NCI-H2227 treated with DMSO at 0.1 percent for 48 hours (cell line): Measurements from ENCODE around the gene OR2T8.
"Not testable (repeated sequence)": the region's sequence is repeated elsewhere in the genome, so short reads cannot be mapped to it uniquely, and the experiment has no call there.

ENCODE experiments used
- DNase-seq: peaks from one replicate; lab custom pipeline; 2025; lab: John Stamatoyannopoulos, UW

The OR2T8 gene

DNA sequence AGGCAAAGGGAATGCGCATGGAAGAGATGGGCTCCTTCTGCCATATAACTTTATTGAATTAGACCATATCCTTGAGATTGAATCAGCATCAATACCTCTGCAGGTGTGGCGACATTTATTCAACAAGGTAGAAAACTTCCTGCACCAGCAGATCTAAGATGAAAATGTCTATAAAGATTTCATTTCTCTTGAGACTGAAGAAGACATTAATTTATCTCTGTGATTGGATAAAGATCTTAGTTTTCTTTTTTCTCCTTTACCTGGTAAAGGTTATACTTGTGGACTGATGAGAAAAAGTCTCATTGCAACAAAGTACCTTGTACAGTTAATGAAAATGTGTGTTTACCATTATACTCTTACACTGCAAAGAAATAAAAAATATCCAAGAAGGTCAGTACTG, at the start of gene OR2T8:
TSS of gene OR2T8 (plus strand) at position 301 of the 400 bp plus-strand sequence. CDS start 766 bp downstream, outside the sequence.
- no peak for DNase-seq

- no peak for DNase-seq
Measured at GRCh38 chr1:247883346-247883745, 36.7 kb upstream of the OR2T8 start.

- no peak for DNase-seq
Measured at GRCh38 chr1:247884797-247885413, 35.1 kb upstream of the OR2T8 start.

GRCh38 chr1:247895163-247895637, 24.9 kb upstream of the OR2T8 start, which contains the start of gene OR2W3:
Gene OR2W3 (plus strand): TSS chr1:247895587. CDS start chr1:247895587, 0 bp downstream.
- no peak for DNase-seq

GRCh38 chr1:247895976-247896375, 24.1 kb upstream of the OR2T8 start:
- no peak for DNase-seq

GRCh38 chr1:247904122-247904521, 15.9 kb upstream of the OR2T8 start:
- DNase-seq, result no peak

DNA sequence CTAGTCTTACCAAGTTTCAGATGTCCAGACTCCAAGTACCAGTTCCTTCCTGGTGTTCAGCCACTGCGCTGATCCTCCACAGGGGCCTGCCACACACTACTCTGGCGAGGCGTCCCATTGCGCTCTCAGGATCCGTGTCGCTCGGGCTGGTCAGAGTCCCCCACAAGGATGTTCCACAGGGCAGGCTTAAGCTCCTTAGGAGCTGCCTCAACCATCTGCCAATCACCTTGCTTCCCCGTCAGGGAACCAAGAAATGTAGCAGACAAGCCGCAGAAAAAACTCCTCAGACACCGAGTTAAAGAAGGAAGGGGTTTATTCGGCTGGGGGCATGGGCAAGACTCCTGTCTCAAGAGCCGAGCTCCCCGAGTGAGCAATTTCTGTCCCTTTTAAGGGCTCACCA, 14.9 kb upstream of the OR2T8 start:
- DNase-seq, result no peak

GRCh38 chr1:247905910-247906503, 14.0 kb upstream of the OR2T8 start:
- no peak for DNase-seq

DNA sequence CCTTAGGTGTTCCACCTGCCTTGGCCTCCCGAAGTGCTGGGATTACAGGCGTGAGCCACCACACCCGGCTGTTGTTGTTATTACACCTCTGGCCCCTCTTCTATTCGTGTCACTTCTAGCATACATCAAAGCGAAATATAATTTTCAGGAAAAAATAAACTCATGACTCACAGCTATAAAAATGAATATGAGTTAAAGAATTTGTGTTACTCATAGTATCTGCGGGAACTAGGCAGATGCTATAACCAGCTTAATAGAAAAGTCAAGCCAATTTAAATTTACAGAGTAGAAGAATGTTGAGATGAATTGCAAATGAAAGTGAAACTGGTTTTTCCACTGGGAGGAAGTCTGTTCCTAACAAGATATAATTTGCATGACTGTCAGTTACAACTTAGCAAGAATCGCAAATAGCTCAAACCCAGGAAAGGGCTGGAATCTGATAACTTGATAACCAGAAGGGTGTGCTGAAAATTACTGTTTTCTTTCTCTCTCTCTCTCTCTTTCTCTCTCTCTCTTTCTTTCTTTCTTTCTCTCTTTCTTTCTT, 13.5 kb upstream of the OR2T8 start:
- no peak for DNase-seq

DNA sequence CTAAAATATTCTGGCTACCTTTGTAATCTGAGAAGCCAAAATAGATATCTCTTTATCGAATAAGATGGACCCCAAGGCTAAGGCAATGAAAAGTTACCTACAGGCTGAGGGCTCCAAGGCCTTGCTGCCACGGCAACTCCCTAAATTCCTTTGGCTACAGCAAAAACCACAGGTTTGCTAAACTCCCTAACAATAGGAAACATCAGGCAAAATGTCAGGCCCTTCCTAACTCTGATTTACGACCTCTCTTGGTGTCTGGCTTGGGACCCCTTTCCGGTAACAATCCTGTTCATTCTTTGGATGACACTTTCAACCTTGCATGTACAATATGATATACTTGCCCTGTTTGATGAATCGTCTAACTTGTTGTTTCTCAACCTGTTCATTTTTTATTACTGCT, 11.3 kb upstream of the OR2T8 start:
- no peak for DNase-seq

GRCh38 chr1:247913786-247914185, 6.3 kb upstream of the OR2T8 start:
- no peak for DNase-seq

DNA sequence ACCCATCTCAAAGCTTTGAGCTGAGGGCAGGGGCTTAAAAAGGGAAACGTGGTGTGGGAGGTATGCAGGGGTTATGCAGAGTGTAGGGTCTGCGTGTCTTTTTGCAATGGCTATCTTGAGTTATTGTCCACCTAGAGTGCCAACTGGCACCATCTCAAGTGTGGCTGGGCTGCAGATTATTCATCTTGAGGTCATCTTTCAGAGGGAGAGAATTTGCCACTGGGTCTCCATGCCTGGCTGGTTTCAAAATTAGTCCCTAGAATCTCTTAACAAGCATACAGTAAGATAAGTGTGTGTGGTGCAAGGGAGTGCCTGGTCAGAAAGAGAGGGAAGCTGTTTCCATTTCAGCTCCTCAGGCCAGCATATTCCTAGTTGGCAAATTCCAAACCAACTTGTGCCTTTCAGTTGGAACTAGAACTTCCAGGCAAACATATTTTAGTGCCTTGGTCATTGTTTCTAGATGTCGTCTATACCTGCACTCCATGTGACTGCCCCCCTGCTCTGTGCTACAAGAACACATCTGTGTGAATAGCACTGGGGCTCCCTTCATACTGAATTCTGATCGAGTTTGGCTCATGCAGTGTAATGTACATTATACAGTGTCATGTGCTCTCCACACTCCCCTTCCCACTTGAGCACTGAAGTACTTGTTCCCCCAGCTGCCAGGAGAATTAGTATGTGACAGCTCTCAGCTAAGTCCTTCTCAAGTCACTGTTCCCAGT, 5.0 kb upstream of the OR2T8 start:
- no peak for DNase-seq

DNA sequence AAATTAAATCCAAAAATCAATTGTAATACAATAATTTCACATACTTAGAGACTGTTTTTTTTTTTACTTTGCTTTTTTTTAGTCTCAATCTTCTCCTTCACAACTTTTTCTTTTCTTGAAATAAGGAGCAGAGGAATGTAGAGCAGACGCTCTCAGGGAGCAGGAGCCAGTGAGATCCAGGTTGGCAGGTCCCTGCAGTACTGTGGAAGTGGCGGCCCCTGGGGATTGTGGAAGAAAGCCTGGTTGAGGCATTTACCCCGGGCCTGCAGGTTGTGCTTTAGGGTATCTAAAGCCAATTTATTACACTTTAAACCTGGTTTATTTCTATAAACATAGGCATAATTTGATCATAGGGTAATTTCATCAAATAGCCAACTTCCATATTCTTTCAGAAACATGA, 3.9 kb downstream of the OR2T8 start:
- DNase-seq, result no peak

- no peak for DNase-seq
Measured at GRCh38 chr1:247924868-247925267, 4.8 kb downstream of the OR2T8 start, which contains the start of gene OR2AJ1. Gene OR2AJ1 (plus strand): TSS chr1:247924889. CDS start chr1:247933769, 8,880 bp downstream.

DNA sequence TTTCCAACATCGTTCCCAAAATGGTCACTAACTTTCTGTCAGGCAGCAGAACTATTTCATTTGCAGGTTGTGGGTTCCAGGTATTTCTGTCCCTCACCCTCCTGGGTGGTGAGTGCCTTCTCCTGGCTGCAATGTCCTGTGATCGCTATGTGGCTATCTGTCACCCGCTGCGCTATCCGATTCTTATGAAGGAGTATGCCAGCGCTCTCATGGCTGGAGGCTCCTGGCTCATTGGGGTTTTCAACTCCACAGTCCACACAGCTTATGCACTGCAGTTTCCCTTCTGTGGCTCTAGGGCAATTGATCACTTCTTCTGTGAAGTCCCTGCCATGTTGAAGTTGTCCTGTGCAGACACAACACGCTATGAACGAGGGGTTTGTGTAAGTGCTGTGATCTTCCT, 13.9 kb downstream of the OR2T8 start:
- no peak for DNase-seq

- DNase-seq, result no peak
Measured at GRCh38 chr1:247935781-247936180, 15.7 kb downstream of the OR2T8 start.

DNA sequence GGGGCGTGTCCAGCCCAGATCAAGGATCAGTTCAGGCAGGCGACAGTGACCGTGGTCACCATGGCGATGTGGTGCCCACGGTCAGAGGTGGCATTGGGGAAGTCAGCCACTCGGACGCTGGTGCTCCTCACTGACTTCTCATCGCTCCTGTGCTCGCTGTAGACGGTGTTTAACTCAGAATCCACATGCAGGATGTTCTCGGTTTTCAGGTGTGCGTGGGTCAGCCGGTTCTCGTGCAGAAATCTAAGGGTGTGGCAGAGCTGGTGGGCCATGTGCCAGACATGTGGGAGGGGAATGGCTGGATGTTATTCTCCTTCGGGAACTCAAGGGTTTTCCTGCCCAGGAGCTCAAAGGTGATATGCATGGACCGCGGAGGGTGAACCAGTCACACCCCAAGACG, 16.4 kb downstream of the OR2T8 start:
- DNase-seq, result no peak

DNA sequence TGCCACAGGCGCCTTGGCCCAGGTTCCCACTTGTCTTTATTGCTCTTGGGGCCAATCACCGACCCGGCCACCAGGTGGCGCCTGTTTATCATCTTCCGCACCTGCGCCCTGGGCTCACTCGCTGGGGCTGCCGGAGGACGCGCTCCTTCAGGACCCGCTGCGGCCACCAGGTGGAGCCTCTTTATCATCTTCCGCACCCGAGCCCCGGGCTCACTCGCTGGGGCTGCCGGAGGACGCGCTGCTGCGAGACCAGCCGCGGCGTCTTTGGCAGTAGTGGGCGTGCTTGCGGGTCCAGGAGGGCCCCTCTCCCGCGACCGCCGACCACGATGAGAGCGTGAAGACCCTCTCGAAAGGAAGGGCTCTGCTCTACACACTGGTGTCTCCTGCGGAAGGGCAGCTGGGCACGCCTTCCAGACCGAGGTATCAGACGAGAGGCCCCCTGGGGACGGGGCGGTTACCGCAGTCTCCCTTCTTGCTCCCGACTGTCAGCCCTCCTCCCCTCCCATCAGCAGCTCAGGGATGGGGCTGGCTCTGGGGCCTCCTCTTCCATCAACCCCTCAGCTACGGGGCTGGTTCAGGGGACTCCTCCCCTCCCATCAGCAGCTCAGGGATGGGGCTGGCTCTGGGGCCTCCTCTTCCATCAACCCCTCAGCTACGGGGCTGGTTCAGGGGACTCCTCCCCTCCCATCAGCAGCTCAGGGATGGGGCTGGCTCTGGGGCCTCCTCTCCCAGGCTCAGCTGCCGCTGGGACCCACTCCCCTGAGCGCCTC, 17.1 kb downstream of the OR2T8 start:
- not testable (repeated sequence) for DNase-seq

DNA sequence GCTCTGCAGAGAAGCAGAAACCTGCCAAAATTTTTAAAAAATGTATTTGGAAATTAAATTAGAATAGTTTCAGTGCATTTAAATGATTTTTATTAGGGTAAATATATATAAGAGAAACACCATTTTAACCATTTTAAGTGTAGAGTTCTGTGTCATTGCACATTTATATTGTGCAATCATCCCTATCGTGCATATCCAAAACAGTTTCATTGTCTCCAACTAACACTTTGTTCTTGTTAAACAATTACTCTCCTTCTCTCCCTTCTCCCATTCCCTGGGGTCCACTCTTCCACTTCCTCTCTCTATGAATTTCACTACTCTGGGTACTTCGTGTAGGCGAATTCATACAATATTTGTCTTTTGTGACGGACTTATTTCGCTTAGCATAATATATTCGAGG, 22.6 kb downstream of the OR2T8 start:
- no peak for DNase-seq

DNA sequence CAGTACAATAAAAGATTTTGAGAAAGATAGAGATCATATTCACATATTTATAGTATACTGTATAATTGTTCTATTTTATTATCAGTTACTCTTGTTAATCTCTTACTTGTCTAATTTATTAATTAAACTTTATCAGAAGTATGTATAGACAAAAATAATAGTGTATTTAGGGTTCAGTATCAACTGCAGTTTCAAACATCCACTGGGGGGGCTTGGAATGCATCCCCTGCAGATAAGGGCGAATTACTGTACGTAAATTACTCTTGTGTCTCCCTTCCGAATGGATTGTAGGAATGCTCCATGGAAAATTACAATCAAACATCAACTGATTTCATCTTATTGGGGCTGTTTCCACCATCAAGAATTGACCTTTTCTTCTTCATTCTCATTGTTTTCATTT, 28.5 kb downstream of the OR2T8 start, which contains the start of gene OR2L8:
TSS of gene OR2L8 (plus strand) at position 301 of the 400 bp plus-strand sequence. CDS start at position 301, 0 bp downstream.
- no peak for DNase-seq

DNA sequence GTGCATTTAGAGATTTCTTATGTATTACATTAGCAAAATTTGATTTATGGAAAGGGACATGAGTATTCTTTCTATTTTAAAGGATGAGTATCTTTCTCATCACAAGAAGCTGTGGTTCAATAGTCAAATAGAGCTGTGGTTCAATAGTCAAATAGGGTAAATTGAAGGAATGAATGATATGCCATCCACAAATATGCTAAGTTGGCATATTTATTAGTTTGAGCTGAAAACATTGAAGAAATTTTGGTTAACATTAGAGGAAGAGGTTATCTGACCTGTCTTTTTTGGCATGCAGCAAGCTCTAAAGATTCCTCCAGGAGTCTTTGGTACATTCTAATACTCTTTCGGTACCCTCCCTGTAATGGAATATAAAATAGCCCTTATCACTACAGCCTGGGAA, 33.4 kb downstream of the OR2T8 start:
- no peak for DNase-seq

GRCh38 chr1:247961791-247962190, 41.7 kb downstream of the OR2T8 start:
- no peak for DNase-seq
